ENCODE measurements around the gene SLC2A13. TPM values are rescaled to one million over a fixed set of nuclear protein-coding genes. Genes with fewer than 3 reads are reported as not detected.
"Not testable (repeated sequence)": the region's sequence is repeated elsewhere in the genome, so short reads cannot be mapped to it uniquely, and the experiment has no call there.

The SLC2A13 gene
- total RNA-seq, 1 experiment from 2014 or later: 7.0 TPM

GRCh38 chr12:39923364-39923763, 182.5 kb downstream of the SLC2A13 start:
- no peak overlapping the region for H3K4me2 ChIP-seq (ENCODE audit: insufficient read depth, insufficient read length, low read length)
- H4K5ac ChIP-seq (ENCODE audit: insufficient read length, low read depth, low read length): no peak overlapping the region
- no peak for DNase-seq
- no peaks in the 10 kb centered on the region for H3K9me3 Mint-ChIP-seq
- no peak overlapping the region for H3K27ac ChIP-seq (ENCODE audit: insufficient read length, low read depth, low read length)
- H2BK20ac ChIP-seq (ENCODE audit: low read depth, low read length, poor library complexity, severe bottlenecking): no peak overlapping the region
- no peaks in the 10 kb centered on the region for H3K79me2 ChIP-seq (ENCODE audit: insufficient read depth, low read length)
- H3K79me1 ChIP-seq (ENCODE audit: insufficient read depth, low read depth, low read length, poor library complexity, severe bottlenecking): no peaks in the 10 kb centered on the region
- H4K8ac ChIP-seq (replicated peaks; ENCODE audit: insufficient read length, low read depth, low read length): no peak overlapping the region
- H3K4me1 Mint-ChIP-seq: peaks cover 15 to 19% of the 10 kb centered on the region in 2 experiments
- H4K91ac ChIP-seq (ENCODE audit: insufficient read length, low read depth, low read length): no peak overlapping the region
- H3K27ac Mint-ChIP-seq: no peak overlapping the region
- no peak for TF ChIP-seq CTCF (conservative IDR thresholded peaks at IDR 0.05)
- H3K56ac ChIP-seq (ENCODE audit: insufficient read length, low read depth, low read length): no peak overlapping the region
- H3K23me2 ChIP-seq (ENCODE audit: insufficient read length, low read depth, low read length, poor library complexity, severe bottlenecking): no peaks in the 10 kb centered on the region
- no peak overlapping the region for H2AFZ ChIP-seq (ENCODE audit: low read length)
- H3K9ac ChIP-seq (ENCODE audit: extremely low read depth, insufficient read length, low read length): no peak overlapping the region
- no peak overlapping the region for H2BK5ac ChIP-seq (ENCODE audit: insufficient read length, low read length)
- H3K18ac ChIP-seq (ENCODE audit: insufficient read length, low read depth, low read length): no peak overlapping the region
- H3K23ac ChIP-seq (ENCODE audit: insufficient read length, low read depth, low read length): no peak overlapping the region
- H2AK5ac ChIP-seq (ENCODE audit: insufficient read length, low read length): no peak overlapping the region
- no peak overlapping the region for H3T11ph ChIP-seq (ENCODE audit: low read length)
- no peaks in the 10 kb centered on the region; the same call in 1 of the 2 replicates for H3K4me1 ChIP-seq (ENCODE audit: insufficient read depth, low read length)
- no peak overlapping the region for H3K4ac ChIP-seq (ENCODE audit: low read depth, low read length)
- H3K27me3 ChIP-seq (ENCODE audit: insufficient read depth, low read length): no peaks in the 10 kb centered on the region
- no peak overlapping the region for H2BK12ac ChIP-seq (ENCODE audit: insufficient read length, low read depth, low read length)
- no peaks in the 10 kb centered on the region for H3K9me3 ChIP-seq (ENCODE audit: control insufficient read depth, low read depth, low read length)
- H3K36me3 Mint-ChIP-seq (ENCODE audit: insufficient read depth in 1 of 3, low read depth in 3 of 3): no peaks in the 10 kb centered on the region
- H2BK15ac ChIP-seq (ENCODE audit: low read depth, low read length): no peak overlapping the region
- no CpG with 5 or more reads among the region's 5 CpGs for WGBS (ENCODE audit: extremely low coverage, insufficient read length, low lambda C conversion rate)
- H3K4me3 Mint-ChIP-seq: no peak overlapping the region
- no peak overlapping the region for H3K14ac ChIP-seq (ENCODE audit: insufficient read depth, low read length)
- H4K20me1 ChIP-seq (ENCODE audit: control insufficient read depth, insufficient read depth, insufficient read length): no peaks in the 10 kb centered on the region
- no peaks in the 10 kb centered on the region for H3K27me3 Mint-ChIP-seq (ENCODE audit: low read depth)
- H2BK120ac ChIP-seq (ENCODE audit: low read depth, low read length, poor library complexity, severe bottlenecking): no peak overlapping the region

GRCh38 chr12:39922598-39922997, 183.3 kb downstream of the SLC2A13 start:
- not testable (repeated sequence) for H2AK5ac ChIP-seq (ENCODE audit: insufficient read length, low read length); H4K91ac ChIP-seq (ENCODE audit: insufficient read length, low read depth, low read length); H3K4me2 ChIP-seq (ENCODE audit: insufficient read depth, insufficient read length, low read length); H3K9ac ChIP-seq (ENCODE audit: extremely low read depth, insufficient read length, low read length); H2BK12ac ChIP-seq (ENCODE audit: insufficient read length, low read depth, low read length); H2BK20ac ChIP-seq (ENCODE audit: low read depth, low read length, poor library complexity, severe bottlenecking); H2AFZ ChIP-seq (ENCODE audit: low read length); H3K23ac ChIP-seq (ENCODE audit: insufficient read length, low read depth, low read length); H2BK5ac ChIP-seq (ENCODE audit: insufficient read length, low read length); H3K4me3 Mint-ChIP-seq; H3K23me2 ChIP-seq (ENCODE audit: insufficient read length, low read depth, low read length, poor library complexity, severe bottlenecking); H4K20me1 ChIP-seq (ENCODE audit: control insufficient read depth, insufficient read depth, insufficient read length); H3K27ac Mint-ChIP-seq; H4K8ac ChIP-seq (replicated peaks; ENCODE audit: insufficient read length, low read depth, low read length); H3K14ac ChIP-seq (ENCODE audit: insufficient read depth, low read length); H3K36me3 Mint-ChIP-seq (ENCODE audit: insufficient read depth in 1 of 3, low read depth in 3 of 3); DNase-seq; H2BK120ac ChIP-seq (ENCODE audit: low read depth, low read length, poor library complexity, severe bottlenecking); H3K27me3 Mint-ChIP-seq (ENCODE audit: low read depth); H3K9me3 Mint-ChIP-seq; H3T11ph ChIP-seq (ENCODE audit: low read length); H3K9me3 ChIP-seq (ENCODE audit: control insufficient read depth, low read depth, low read length); H3K27me3 ChIP-seq (ENCODE audit: insufficient read depth, low read length); H4K5ac ChIP-seq (ENCODE audit: insufficient read length, low read depth, low read length); H3K27ac ChIP-seq (ENCODE audit: insufficient read length, low read depth, low read length); H3K18ac ChIP-seq (ENCODE audit: insufficient read length, low read depth, low read length); H3K79me1 ChIP-seq (ENCODE audit: insufficient read depth, low read depth, low read length, poor library complexity, severe bottlenecking); H3K56ac ChIP-seq (ENCODE audit: insufficient read length, low read depth, low read length); H2BK15ac ChIP-seq (ENCODE audit: low read depth, low read length); H3K4me1 ChIP-seq (ENCODE audit: insufficient read depth, low read length); H3K79me2 ChIP-seq (ENCODE audit: insufficient read depth, low read length); H3K4ac ChIP-seq (ENCODE audit: low read depth, low read length)
- peaks cover 15 to 19% of the 10 kb centered on the region in 2 experiments for H3K4me1 Mint-ChIP-seq
